ENCODE data around the gene HACD3.
"Not testable (repeated sequence)": the region's sequence is repeated elsewhere in the genome, so short reads cannot be mapped to it uniquely, and the experiment has no call there.

Gene HACD3

GRCh38 chr15:65535192-65535591 is 4.9 kb downstream of the HACD3 start:
- TF ChIP-seq CSDC2 (CRISPR knock-in tag; IDR thresholded peaks at IDR 0.05) = no peak
- no peak for TF ChIP-seq ZNF70 (CRISPR knock-in tag; IDR thresholded peaks at IDR 0.05)
- TF ChIP-seq RARB (CRISPR knock-in tag; IDR thresholded peaks at IDR 0.05) = no peak
- no peak for TF ChIP-seq ESRRG (CRISPR knock-in tag; IDR thresholded peaks at IDR 0.05)
- TF ChIP-seq TSHZ2 (CRISPR knock-in tag; IDR thresholded peaks at IDR 0.05) = no peak
- TF ChIP-seq ZNF8 (CRISPR knock-in tag; IDR thresholded peaks at IDR 0.05) = no peak
- TF ChIP-seq ZC3H10 (CRISPR knock-in tag; IDR thresholded peaks at IDR 0.05) = no peak
- no peak for TF ChIP-seq TOX (CRISPR knock-in tag; IDR thresholded peaks at IDR 0.05; ENCODE audit: borderline replicate concordance)
- TF ChIP-seq TCF4 (CRISPR knock-in tag; IDR thresholded peaks at IDR 0.05; ENCODE audit: borderline replicate concordance) = no peak
- TF ChIP-seq OSR1 (CRISPR knock-in tag; IDR thresholded peaks at IDR 0.05) = no peak
- no peak for TF ChIP-seq ZFP30 (CRISPR knock-in tag; IDR thresholded peaks at IDR 0.05)
- no peak for ATAC-seq

- no peak for ATAC-seq
- TF ChIP-seq CSRNP3 (CRISPR knock-in tag; IDR thresholded peaks at IDR 0.05) = no peak
- no peak for TF ChIP-seq ZFP30 (CRISPR knock-in tag; IDR thresholded peaks at IDR 0.05)
- TF ChIP-seq ZC3H10 (CRISPR knock-in tag; IDR thresholded peaks at IDR 0.05) = no peak
- no peak for TF ChIP-seq CSDC2 (CRISPR knock-in tag; IDR thresholded peaks at IDR 0.05)
- TF ChIP-seq TOX (CRISPR knock-in tag; IDR thresholded peaks at IDR 0.05; ENCODE audit: borderline replicate concordance) = no peak
These were observed 10.1 kb downstream of the HACD3 start for GRCh38 chr15:65540314-65540713.

DNA sequence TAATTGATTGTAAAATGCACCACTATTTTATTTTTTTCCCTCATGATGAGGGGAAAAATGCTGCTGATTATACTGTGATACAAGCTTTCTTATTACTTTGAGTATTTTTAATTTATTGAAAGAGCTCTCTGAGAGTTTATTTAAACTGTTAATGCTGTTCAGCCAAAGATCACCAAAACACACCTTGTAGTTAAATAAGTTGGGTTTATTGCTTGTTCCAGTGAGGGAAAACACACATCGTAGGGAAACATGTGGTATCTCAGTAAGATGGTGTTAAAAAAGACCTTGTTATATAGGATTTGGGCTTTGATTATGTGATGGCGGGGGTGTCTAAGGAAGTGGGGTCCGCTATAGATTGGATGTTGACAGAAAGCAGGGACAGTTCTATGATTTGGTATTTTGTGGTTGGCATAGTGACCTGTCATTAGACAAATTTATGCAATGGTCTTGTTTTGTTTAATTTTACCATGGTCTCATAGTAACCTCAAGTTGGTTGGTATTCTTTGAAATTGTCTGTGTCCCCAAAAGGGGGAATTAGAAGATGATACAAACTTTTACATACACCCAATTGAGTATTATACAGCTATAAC is 11.1 kb downstream of the HACD3 start:
- TF ChIP-seq CSDC2 (CRISPR knock-in tag; IDR thresholded peaks at IDR 0.05) (no peak), BACH2 (CRISPR knock-in tag; IDR thresholded peaks at IDR 0.05; ENCODE audit: borderline replicate concordance) (no peak), PATZ1 (CRISPR knock-in tag; IDR thresholded peaks at IDR 0.05; ENCODE audit: borderline replicate concordance) (no peak), CSRNP3 (CRISPR knock-in tag; IDR thresholded peaks at IDR 0.05) (no peak), ZC3H10 (CRISPR knock-in tag; IDR thresholded peaks at IDR 0.05) (no peak), OSR1 (CRISPR knock-in tag; IDR thresholded peaks at IDR 0.05) (no peak), ARNTL (CRISPR knock-in tag; IDR thresholded peaks at IDR 0.05; ENCODE audit: borderline replicate concordance, low read depth) (no peak), TCF4 (CRISPR knock-in tag; IDR thresholded peaks at IDR 0.05; ENCODE audit: borderline replicate concordance) (no peak)
- no peak for ATAC-seq

GRCh38 chr15:65547841-65548240 is 17.6 kb downstream of the HACD3 start:
- no peak for ATAC-seq
- TF ChIP-seq BACH2 (CRISPR knock-in tag; IDR thresholded peaks at IDR 0.05; ENCODE audit: borderline replicate concordance) = no peak
- TF ChIP-seq ESRRG (CRISPR knock-in tag; IDR thresholded peaks at IDR 0.05) = no peak
- no peak for TF ChIP-seq ZNF70 (CRISPR knock-in tag; IDR thresholded peaks at IDR 0.05)
- TF ChIP-seq ZFP3 (CRISPR knock-in tag; IDR thresholded peaks at IDR 0.05) = no peak
- TF ChIP-seq TSHZ2 (CRISPR knock-in tag; IDR thresholded peaks at IDR 0.05) = no peak
- TF ChIP-seq CSDC2 (CRISPR knock-in tag; IDR thresholded peaks at IDR 0.05) = no peak
- TF ChIP-seq SNAI2 (CRISPR knock-in tag; IDR thresholded peaks at IDR 0.05) = no peak
- TF ChIP-seq ZC3H10 (CRISPR knock-in tag; IDR thresholded peaks at IDR 0.05) = no peak
- no peak for TF ChIP-seq ARNTL (CRISPR knock-in tag; IDR thresholded peaks at IDR 0.05; ENCODE audit: borderline replicate concordance, low read depth)
- TF ChIP-seq RARB (CRISPR knock-in tag; IDR thresholded peaks at IDR 0.05) = no peak
- no peak for TF ChIP-seq GLIS3 (CRISPR knock-in tag; IDR thresholded peaks at IDR 0.05)
- no peak for TF ChIP-seq POU6F1 (CRISPR knock-in tag; IDR thresholded peaks at IDR 0.05; ENCODE audit: borderline replicate concordance, low read depth)

DNA sequence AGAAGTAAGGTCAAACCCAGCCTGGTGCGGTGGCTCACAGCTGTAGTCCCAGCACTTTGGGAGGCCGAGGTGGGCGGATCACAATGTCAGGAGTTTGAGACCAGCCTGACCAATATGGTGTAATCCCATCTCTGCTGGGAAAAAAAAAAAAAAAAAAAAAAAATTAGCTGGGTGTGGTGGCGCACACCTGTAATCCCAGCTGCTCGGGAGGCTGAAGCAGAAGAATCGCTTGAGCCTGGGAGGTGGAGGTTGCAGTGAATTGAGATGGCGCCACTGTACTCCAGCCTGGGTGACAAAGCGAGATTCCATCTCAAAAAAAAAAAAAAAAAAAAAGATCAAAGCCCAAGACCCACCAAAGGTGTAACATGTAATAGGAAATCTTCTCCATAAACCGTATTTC is 19.0 kb downstream of the HACD3 start:
- ATAC-seq = not testable (repeated sequence)
